H9 (cell line): ENCODE data around the gene MTRF1. TPM values are rescaled to one million over a fixed set of nuclear protein-coding genes. Genes with fewer than 3 reads are reported as not detected.

Experiments used
- DNase-seq: peaks from one replicate; pipeline ENCODE4 v3.0.0-alpha.2; 2017
- H2AFZ ChIP-seq: one replicate; pipeline ENCODE4 v1.6.1; 2013; ENCODE audit warnings: mild to moderate bottlenecking, low read length, control low read depth, moderate library complexity
- H2AK5ac ChIP-seq: 2 replicates; pipeline ENCODE4 v1.6.1; 2013; ENCODE audit warnings: low read length, control low read depth, mixed read lengths; ENCODE audit not compliant: insufficient read length
- H2BK120ac ChIP-seq: one replicate; pipeline ENCODE4 v1.6.1; 2013; ENCODE audit warnings: low read depth, mild to moderate bottlenecking, low read length, control low read depth, inconsistent platforms; ENCODE audit not compliant: poor library complexity, severe bottlenecking
- H2BK12ac ChIP-seq: 2 replicates; pipeline ENCODE4 v1.6.1; 2013; ENCODE audit warnings: low read length, control low read depth, mixed read lengths, low read depth; ENCODE audit not compliant: insufficient read length
- H2BK15ac ChIP-seq: 2 replicates; pipeline ENCODE4 v1.6.1; 2013; ENCODE audit warnings: low read depth, low read length, control low read depth
- H2BK20ac ChIP-seq: one replicate; pipeline ENCODE4 v1.6.1; 2013; ENCODE audit warnings: low read depth, mild to moderate bottlenecking, low read length, control low read depth, inconsistent platforms; ENCODE audit not compliant: poor library complexity, severe bottlenecking
- H2BK5ac ChIP-seq: 2 replicates; pipeline ENCODE4 v1.6.1; 2013; ENCODE audit warnings: low read length, control low read depth, mixed read lengths; ENCODE audit not compliant: insufficient read length
- H3K14ac ChIP-seq: 2 replicates; pipeline ENCODE4 v1.6.1; 2013; ENCODE audit warnings: low read length, control low read depth; ENCODE audit not compliant: insufficient read depth
- H3K18ac ChIP-seq: 2 replicates; pipeline ENCODE4 v1.6.1; 2013; ENCODE audit warnings: low read depth, mild to moderate bottlenecking, mixed read lengths, low read length, control low read depth; ENCODE audit not compliant: insufficient read length
- H3K23ac ChIP-seq: 2 replicates; pipeline ENCODE4 v1.6.1; 2013; ENCODE audit warnings: low read length, control low read depth, mixed read lengths, low read depth; ENCODE audit not compliant: insufficient read length
- H3K23me2 ChIP-seq: 2 replicates; pipeline ENCODE4 v1.6.1; 2013; ENCODE audit warnings: low read depth, mild to moderate bottlenecking, mixed read lengths, low read length, control low read depth; ENCODE audit not compliant: insufficient read length, poor library complexity, severe bottlenecking
- H3K27ac ChIP-seq: 2 replicates; pipeline ENCODE4 v1.5.1; 2013; ENCODE audit warnings: low read length, control low read depth, mixed read lengths, low read depth; ENCODE audit not compliant: insufficient read length
- H3K27me3 ChIP-seq: 2 replicates; pipeline ENCODE4 v1.6.1; 2013; ENCODE audit warnings: low read length, control low read depth, inconsistent platforms; ENCODE audit not compliant: insufficient read depth
- H3K4ac ChIP-seq: 2 replicates; pipeline ENCODE4 v1.6.1; 2013; ENCODE audit warnings: low read depth, mild to moderate bottlenecking, control low read depth, inconsistent platforms, low read length, moderate library complexity
- H3K4me1 ChIP-seq: 2 replicates; pipeline ENCODE4 v1.6.1; 2013; ENCODE audit warnings: low read length, control low read depth, inconsistent platforms; ENCODE audit not compliant: insufficient read depth
- H3K4me2 ChIP-seq: 2 replicates; pipeline ENCODE4 v1.6.1; 2013; ENCODE audit warnings: low read length, control low read depth, mixed read lengths; ENCODE audit not compliant: insufficient read length, insufficient read depth
- H3K56ac ChIP-seq: 2 replicates; pipeline ENCODE4 v1.6.1; 2013; ENCODE audit warnings: low read depth, mild to moderate bottlenecking, mixed read lengths, low read length, control low read depth; ENCODE audit not compliant: insufficient read length
- H3K79me1 ChIP-seq: 2 replicates; pipeline ENCODE4 v1.6.1; 2013; ENCODE audit warnings: low read depth, mild to moderate bottlenecking, moderate library complexity, low read length, control low read depth, inconsistent platforms; ENCODE audit not compliant: insufficient read depth, poor library complexity, severe bottlenecking
- H3K79me2 ChIP-seq: 2 replicates; pipeline ENCODE4 v1.6.1; 2013; ENCODE audit warnings: low read length, control low read depth, inconsistent platforms; ENCODE audit not compliant: insufficient read depth
- H3K9ac ChIP-seq: 2 replicates; pipeline ENCODE4 v1.6.1; 2013; ENCODE audit warnings: low read length, control low read depth, mixed read lengths; ENCODE audit not compliant: insufficient read length; ENCODE audit errors: extremely low read depth
- H3K9me3 ChIP-seq: one replicate; pipeline ENCODE4 v1.6.1; 2013; ENCODE audit warnings: low read depth, low read length, inconsistent platforms; ENCODE audit not compliant: control insufficient read depth
- H3T11ph ChIP-seq: one replicate; pipeline ENCODE4 v1.6.1; 2013; ENCODE audit warnings: mild to moderate bottlenecking, low read length, control low read depth, inconsistent platforms
- H4K20me1 ChIP-seq: one replicate; pipeline ENCODE4 v1.6.1; 2013; ENCODE audit not compliant: control insufficient read depth, insufficient read length, insufficient read depth
- H4K5ac ChIP-seq: 2 replicates; pipeline ENCODE4 v1.6.1; 2013; ENCODE audit warnings: low read depth, mild to moderate bottlenecking, mixed read lengths, low read length, control low read depth; ENCODE audit not compliant: insufficient read length
- H4K8ac ChIP-seq: replicated peaks from 2 replicates; pipeline ENCODE4 v1.6.1; 2013; ENCODE audit warnings: low read length, control low read depth, mixed read lengths, low read depth; ENCODE audit not compliant: insufficient read length
- H4K91ac ChIP-seq: 2 replicates; pipeline ENCODE4 v1.6.1; 2013; ENCODE audit warnings: low read depth, mild to moderate bottlenecking, moderate library complexity, mixed read lengths, low read length, control low read depth; ENCODE audit not compliant: insufficient read length
- H3K27ac Mint-ChIP-seq, 3 experiments: 2 replicates in 2 of 3; 3 replicates in 1 of 3; pipeline ENCODE4 v1.8.0; 2020 to 2021; ENCODE audit warnings: mixed read lengths in 3 of 3, mild to moderate bottlenecking in 1 of 3, moderate library complexity in 1 of 3
- H3K27me3 Mint-ChIP-seq: 2 replicates; pipeline ENCODE4 v1.8.0; 2021; ENCODE audit warnings: low read depth, mild to moderate bottlenecking, moderate library complexity, mixed read lengths
- H3K36me3 Mint-ChIP-seq, 3 experiments: 2 replicates in 2 of 3; 3 replicates in 1 of 3; pipeline ENCODE4 v1.8.0; 2020 to 2021; ENCODE audit warnings: low read depth in 3 of 3, mixed read lengths in 3 of 3; ENCODE audit not compliant: insufficient read depth in 1 of 3
- H3K4me1 Mint-ChIP-seq, 2 experiments: 2 replicates each; pipeline ENCODE4 v1.8.0; 2020; ENCODE audit warnings: mixed read lengths in 2 of 2
- H3K4me3 Mint-ChIP-seq, 2 experiments: 2 replicates in 1 of 2; 3 replicates in 1 of 2; pipeline ENCODE4 v1.8.0; 2020 to 2021; ENCODE audit warnings: mild to moderate bottlenecking in 2 of 2, mixed read lengths in 2 of 2, moderate library complexity in 1 of 2
- H3K9me3 Mint-ChIP-seq, 2 experiments: 2 replicates in 1 of 2; 3 replicates in 1 of 2; pipeline ENCODE4 v1.8.0; 2020; ENCODE audit warnings: mild to moderate bottlenecking in 2 of 2, mixed read lengths in 2 of 2, moderate library complexity in 1 of 2
- WGBS: extraction: QIAGEN DNeasy Blood & Tissue Kit; methylation state at CpG from one replicate; pipeline ENCODE4 v1.1.7; 2013; ENCODE audit warnings: missing lambda C conversion rate, low lambda C conversion rate, mixed read lengths; ENCODE audit not compliant: insufficient read length; ENCODE audit errors: extremely low coverage; 5-methylcytosine and 5-hydroxymethylcytosine counted together
- total RNA-seq: library from RNA; stranded (reverse); gene quantifications from 2 replicates; pipeline ENCODE4 v1.2.1, GENCODE V29; 2021
- TF ChIP-seq, protein P1 (sequence below): fragments of 200-600 bp; sonication (generic); conservative IDR thresholded peaks from 3 replicates; pipeline ENCODE4 v1.8.0; 2021; ENCODE audit warnings: antibody characterized with exemption, mild to moderate bottlenecking

MTRF1 gene
- total RNA-seq, 1 experiment from 2014 or later, result 16.2 TPM

DNA sequence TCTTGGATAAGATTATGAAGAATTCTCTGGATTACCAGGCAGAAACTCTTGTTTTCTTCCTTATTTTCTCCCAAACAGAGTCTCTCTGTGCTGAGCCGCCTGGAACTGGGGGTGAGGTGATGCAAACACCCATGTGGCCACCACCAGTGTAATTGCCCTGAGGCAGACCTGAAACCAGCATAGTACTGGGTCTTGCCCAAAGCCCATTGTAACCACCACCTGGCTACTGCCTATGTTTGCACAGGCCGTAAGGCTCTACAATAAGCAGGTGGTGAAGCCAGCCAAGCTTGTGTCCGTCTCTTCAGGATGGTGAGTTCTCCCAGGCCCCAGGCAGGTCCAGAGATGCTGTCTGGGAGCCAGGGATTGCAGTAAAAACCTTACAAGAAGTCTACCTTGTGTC lies 50.1 kb downstream of the MTRF1 start:
- Histone ChIP-seq H3K9ac (no peak overlapping the region), H4K91ac (no peak overlapping the region), H3T11ph (no peak overlapping the region), H3K27me3 (no peaks in the 10 kb centered on the region), H3K56ac (no peak overlapping the region), H2BK120ac (no peak overlapping the region), H4K8ac (no peak overlapping the region), H2BK12ac (no peak overlapping the region), H2BK15ac (no peak overlapping the region), H4K20me1 (no peaks in the 10 kb centered on the region), H3K9me3 (no peaks in the 10 kb centered on the region), H3K4me1 (no peaks in the 10 kb centered on the region), H3K23ac (no peak overlapping the region), H2AFZ (no peak overlapping the region), H3K14ac (no peak overlapping the region), H3K79me2 (no peaks in the 10 kb centered on the region), H2AK5ac (no peak overlapping the region), H2BK20ac (no peak overlapping the region), H2BK5ac (no peak overlapping the region), H3K79me1 (no peaks in the 10 kb centered on the region), H3K4ac (no peak overlapping the region), H3K4me2 (no peak overlapping the region), H4K5ac (no peak overlapping the region), H3K18ac (no peak overlapping the region), H3K23me2 (no peaks in the 10 kb centered on the region), H3K27ac (no peak overlapping the region)
- no CpG with 5 or more reads among the region's 3 CpGs for WGBS
- peaks cover 3 to 21% (median 4%) of the 10 kb centered on the region in 3 experiments; a peak in 6 of 7 replicates for H3K36me3 Mint-ChIP-seq
- TF ChIP-seq, protein P1, sequence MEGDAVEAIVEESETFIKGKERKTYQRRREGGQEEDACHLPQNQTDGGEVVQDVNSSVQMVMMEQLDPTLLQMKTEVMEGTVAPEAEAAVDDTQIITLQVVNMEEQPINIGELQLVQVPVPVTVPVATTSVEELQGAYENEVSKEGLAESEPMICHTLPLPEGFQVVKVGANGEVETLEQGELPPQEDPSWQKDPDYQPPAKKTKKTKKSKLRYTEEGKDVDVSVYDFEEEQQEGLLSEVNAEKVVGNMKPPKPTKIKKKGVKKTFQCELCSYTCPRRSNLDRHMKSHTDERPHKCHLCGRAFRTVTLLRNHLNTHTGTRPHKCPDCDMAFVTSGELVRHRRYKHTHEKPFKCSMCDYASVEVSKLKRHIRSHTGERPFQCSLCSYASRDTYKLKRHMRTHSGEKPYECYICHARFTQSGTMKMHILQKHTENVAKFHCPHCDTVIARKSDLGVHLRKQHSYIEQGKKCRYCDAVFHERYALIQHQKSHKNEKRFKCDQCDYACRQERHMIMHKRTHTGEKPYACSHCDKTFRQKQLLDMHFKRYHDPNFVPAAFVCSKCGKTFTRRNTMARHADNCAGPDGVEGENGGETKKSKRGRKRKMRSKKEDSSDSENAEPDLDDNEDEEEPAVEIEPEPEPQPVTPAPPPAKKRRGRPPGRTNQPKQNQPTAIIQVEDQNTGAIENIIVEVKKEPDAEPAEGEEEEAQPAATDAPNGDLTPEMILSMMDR, result no peak
- no peaks in the 10 kb centered on the region for H3K27me3 Mint-ChIP-seq
- H3K4me3 Mint-ChIP-seq, result no peak overlapping the region
- no peaks in the 10 kb centered on the region for H3K4me1 Mint-ChIP-seq
- peaks cover 32 to 38% of the 10 kb centered on the region in 2 experiments for H3K9me3 Mint-ChIP-seq
- no peak for DNase-seq
- no peak overlapping the region for H3K27ac Mint-ChIP-seq
